HG02642 (cell line): ENCODE data around the gene SEC14L1.

Source experiments
- ATAC-seq: cut with Tn5 transposase; IDR thresholded peaks from one replicate; pipeline ENCODE4 v1.9.1; 2021; ENCODE audit warnings: mild to moderate bottlenecking; ENCODE audit not compliant: unreplicated experiment, poor library complexity

Gene SEC14L1

DNA sequence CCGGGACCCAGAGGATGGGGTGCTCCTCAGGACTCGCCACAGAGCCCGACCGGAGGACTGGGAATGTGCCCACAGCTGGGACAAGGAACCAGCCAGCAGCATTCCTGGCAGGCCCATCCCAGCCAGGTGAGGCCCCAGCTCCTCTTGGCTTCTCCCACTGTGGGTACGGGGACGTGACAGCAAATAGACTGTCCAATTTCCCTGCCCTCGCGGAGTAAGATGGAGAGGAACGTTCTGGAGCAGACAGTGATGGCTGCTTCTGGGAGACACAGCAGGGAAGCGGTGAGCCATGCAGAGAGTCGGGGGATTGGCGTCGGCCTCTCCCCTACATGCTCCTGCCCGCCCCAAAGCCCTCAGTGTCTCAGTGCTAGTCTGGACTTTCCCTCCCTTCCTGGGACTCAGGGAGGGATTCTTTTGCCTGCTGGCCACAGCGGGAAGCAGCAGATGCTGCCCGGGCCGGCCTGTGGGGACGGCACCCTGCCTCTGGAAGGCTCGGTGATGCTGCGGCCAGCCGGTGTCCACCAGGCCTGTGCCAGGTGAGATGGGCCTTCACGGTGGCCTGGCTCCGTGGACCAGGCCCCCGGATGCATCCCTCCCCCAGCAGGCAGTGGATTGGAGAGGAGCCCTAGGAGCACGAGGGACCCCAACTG lies 89.1 kb downstream of the SEC14L1 start:
- ATAC-seq = no peak

DNA sequence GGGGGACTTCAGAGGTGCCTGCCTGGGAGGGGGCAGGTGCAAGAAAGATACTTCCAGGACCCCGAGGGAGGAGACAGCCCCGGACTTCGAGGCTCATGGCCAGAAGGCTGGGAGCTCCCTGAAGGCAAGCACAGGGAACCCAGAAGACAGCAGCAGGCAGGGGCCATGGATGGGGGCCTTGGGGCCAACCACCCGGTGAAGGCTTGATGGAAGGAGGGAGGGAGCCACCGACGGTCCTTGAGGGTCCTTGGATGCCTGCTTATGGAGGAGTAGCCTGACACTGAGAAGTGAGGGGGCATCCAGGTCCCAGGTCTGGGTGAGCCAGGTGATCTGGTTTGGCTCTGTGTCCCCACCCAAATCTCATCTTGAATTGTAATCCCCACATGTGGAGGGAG lies 89.7 kb downstream of the SEC14L1 start:
- ATAC-seq = no peak

DNA sequence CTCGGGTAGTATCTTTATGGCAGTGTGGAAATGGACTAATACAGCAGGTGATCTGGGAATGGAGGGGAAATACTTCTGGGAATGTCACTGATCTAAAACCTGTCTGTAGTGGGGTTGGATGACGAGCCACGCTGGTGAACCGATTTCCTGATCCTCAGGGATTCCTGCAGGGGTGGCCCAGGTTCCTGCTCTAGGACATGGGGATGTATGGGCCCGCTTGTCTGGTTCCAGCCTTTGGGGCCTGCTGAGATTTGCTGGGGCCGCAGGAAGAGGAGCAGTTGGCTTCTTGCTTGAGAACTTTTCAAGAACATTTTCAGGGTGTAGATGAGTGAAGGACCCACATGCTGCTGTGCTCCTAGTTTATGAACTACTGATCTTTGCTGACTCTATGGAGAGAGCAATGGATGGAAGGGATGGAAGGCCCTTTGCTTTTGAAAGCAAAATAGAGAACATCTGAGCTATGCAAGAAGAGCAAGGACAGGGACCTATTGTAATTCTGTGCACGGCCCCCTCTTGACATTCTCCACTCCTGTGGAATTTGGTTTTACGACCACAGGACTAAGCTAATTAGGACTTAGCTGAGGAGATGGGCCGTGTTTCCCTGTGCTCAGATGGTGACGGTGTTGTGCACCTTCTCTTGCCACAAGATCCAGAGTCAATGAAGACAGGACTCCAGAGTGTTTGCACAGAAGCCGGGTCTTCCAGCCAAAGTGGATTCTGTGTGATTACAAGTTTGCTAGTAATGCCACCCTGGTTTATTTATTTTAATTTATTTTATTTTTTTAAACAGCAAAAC lies 90.5 kb downstream of the SEC14L1 start:
- no peak for ATAC-seq

DNA sequence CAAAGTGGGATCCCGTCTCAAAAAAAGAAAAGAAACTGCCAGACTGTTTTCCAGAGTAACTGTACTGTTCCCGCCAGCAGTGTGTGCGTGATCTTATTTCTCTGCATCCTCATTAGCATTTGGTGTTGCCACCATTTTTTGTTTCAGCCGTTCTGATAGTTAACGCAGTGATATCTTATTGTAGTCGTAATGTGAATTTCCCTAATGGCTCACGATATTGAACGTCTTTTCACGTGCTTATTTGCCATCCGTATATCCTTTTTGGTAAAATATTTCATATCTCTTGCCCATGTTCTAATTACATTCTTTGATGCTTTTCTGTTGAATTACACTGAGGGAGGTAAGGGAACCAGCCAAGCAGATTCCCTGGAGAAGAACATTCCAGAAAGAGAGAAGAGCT lies 92.4 kb downstream of the SEC14L1 start:
- ATAC-seq = no peak

DNA sequence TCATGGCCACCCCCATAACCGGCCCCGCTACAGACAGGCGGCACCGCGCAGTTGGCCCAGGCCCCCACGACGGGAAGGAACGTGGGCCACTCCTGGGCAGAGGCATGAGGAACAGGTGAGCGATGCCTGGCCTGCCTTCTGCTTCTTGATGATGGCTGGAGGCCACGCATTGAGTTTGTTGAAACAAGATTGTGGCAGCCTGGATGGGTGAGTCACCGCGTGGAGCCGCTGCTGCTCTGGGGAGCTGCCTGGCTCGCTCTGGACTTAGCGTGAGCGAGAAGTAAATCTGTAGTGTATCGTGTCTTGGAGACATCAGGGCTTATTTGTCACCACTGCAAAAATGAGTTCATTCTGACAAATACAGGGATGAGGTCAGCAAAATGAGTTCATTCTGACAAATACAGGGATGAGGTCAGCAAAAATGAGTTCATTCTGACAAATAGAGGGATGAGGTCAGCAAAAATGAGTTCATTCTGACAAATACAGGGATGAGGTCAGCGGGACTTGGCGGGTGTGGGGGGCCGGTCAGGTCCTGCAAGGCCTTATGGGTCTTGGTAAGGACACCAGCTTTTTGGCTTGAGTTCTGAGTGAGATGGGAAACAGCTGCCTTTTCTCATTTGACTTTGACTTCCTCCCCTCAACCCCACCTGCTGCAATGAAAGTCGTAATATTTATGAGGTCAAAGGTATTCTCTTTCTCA lies 93.0 kb downstream of the SEC14L1 start:
- ATAC-seq = no peak

DNA sequence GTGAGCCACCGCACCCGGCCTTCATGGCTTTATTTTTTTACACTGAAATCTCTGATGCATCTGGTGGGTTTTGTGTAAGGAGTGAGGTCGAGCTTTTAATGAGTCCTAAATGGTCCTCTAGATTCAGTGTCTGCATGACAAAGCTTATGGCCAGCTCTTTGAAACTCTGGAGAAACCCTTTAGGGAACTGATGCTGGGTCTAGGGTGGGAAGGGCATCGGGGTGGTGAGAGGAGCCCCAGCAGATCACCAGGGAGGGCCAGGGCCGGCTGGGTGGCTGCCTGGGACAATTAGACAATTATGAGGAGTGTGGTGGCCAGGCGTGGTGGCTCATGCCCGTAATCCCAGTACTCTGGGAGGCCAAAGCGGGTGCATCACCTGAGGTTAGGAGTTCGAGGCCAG lies 93.9 kb downstream of the SEC14L1 start:
- ATAC-seq = no peak

DNA sequence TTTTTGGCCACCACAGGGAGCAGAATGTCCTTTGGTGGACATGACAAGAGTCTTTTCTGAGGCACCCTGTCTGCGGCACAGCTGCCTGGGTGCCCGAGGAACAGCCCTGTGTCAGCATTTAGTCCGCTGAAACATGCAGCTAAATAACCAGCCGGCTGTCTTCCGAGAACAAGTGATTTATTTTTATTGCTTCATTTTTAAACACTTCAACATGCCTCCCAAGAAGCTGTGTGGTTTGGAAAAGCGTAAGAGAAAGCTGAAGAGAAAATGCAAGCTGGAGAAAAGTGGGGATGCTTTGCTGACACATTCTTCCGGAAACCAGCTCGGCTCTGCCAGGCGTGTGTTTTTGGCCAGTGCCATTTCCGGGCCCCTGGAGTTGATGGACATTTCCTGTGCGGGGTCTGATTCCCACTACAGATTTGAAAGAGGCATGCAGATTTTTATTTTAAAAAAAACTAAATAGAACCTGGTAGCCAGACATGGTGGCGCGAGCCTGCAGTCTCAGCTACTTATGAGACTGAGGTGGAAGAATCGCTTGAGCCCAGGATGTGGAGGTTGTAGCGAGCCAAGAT lies 94.7 kb downstream of the SEC14L1 start:
- ATAC-seq = no peak

DNA sequence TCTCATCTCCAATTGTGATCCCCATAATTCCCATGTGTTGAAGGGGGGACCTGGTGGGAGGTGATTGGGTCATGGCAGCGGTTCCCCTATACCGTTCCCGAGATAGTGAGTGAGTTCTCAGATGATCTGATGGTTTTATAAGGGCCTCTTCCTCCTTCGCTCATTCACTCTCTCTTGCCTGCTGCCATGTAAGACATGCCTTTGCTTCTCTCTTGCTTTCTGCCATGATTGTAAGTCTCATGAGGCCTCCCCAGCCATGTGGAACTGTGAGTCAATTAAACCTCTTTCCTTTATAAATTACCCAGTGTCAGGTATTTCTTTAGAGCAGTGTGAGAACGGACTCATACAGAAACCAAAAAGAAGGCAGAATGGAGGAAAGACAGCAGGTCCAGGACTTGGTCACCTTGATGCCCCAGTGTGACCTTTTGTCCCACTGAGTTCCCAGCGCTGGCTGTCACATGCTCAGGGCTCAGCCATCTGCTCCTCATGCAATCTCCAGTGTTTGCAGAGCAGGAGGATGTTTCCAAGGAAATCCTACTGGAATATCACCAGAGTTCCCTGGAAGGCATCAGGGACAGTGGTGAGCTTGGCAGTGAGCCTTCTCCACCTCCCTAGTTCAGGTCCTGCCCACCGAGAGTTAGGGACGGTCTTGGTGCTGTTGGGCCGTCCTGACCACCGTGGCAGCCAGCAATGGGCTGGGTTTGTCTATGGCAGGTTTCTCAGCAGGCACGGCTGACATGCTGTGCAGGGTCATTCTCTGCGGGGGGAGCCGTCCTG lies 96.7 kb downstream of the SEC14L1 start:
- no peak for ATAC-seq

DNA sequence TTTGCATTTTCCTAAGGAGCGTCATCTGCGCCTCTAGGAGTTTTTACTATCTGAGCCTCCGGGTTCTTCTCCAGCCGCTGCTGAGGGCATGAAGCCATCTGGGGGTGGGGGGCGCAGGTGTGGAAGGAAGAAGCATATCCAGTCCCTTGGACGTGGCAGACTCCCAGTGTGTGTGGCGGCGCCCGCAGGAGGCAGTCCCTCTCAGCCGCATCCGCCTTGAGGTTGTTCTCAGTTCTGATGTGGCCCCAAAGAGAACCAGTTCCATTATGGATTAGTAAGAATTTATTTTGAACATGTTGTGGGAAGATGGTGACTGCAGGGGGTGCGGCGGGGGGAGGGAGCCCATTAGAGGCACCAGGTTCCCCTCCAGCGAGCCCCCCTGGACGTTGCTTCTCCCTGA lies 100.2 kb downstream of the SEC14L1 start:
- no peak for ATAC-seq

DNA sequence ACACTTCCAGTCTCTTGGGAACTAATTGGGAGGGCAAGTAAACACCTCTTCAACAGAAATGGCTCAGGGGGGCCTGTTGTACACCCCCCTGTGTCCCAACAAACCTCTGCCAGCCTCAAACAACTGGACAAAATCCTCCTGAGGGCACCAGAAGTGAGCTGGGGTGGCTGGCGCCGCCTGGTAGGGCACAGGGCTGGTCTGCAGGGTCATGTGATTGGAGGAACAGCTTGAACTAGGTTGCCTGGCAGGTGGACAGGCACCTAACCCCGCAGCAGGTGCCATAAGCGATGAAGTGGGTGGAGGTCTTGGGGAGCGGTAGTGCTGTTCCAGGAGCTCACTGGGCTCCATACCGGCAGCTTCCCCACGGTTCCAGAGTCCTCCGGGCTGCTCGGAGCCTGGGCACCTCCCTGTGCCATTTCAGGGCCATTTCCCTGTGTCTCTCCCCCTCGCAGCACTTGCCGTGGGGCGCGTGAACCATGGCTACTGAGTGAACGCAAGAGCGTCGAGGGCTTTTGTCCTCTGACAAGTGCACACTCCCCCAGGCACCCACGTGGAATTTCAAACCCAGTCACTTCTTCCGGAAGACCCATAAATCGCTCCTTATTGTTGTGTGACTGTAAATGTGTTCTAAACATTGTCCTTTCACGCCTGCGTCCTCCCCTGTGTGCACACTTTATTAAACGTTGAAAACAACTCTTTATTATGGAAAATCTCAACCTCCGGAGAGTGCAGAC lies 101.5 kb downstream of the SEC14L1 start:
- no peak for ATAC-seq

DNA sequence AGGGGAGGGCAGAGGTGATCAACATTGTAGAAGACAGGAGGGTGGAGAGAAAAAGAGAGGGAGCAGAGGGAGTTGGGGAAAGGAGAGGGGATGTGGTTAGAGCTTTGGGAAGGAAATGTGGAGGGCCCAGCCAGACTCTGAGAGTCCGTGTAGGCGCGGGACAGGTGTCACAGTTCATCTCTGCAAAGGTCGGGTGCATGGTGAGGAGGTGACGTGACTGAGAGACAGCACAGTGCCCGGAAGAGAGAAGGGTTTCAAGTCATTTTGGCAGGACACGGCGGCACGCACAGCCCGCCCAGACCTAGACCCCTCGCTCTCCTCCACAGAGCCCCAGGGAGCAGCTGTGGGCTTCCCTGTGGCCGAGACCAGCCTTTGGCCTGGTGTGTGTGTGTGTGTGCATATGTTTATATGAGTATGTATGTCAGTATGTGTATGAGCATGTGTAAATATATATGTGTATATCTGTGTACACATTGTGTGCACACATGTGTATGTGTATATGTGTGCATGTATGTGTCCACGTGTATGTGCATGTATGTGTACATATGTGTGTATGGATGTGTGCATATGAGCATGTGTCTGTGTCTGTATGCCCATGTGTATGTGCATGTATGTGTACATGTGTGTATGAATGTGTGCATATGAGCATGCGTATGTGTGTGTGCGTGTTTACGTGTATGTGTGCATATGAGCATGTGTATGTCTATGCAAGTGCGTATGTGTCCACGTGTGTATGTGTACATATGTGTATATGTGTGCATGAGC lies 104.6 kb downstream of the SEC14L1 start:
- peak; percentile 50 for ATAC-seq

DNA sequence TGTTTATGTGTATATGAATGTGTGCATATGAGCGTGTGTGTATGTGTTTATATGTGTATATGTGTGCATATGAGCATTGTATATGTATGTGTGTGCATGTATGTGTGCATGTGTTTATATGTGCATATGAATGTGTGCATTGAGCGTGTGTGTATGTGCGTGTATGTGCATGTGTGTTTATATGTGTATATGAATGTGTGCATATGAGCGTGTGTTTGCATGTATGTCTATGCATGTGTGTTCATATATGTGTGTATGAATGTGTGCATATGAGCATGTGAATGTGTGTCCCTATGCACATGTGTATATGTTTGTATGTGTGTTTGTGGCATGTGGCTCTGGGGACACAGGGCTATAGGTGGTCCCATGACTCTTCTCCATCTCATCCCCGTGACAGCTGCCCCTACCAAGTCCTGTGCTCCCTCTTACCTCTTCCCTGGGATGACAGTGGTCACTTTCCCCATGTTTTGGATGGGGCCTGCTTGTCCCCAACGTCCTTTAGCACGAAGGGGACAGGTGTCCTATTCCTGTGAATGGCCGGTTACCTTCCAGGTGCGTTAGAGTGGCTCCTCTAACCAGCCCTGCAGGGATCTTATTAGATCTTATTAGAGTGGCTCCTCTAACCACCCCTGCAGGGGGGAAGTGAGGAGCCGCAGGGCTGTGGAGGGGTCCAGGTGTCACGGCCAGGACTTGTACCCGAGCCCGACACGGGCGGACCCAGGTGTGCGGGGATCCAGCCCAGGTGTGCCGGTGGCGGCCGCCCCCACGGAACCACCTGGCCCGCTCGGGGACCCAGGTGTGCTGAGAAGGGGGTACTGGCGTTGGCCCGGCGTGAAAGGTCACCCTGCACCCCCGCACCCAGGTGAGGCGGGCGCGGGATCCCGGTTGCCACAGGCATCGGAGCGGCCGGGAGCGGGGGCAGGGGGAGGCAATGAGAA lies 105.6 kb downstream of the SEC14L1 start:
- ATAC-seq = peak; percentile 24

DNA sequence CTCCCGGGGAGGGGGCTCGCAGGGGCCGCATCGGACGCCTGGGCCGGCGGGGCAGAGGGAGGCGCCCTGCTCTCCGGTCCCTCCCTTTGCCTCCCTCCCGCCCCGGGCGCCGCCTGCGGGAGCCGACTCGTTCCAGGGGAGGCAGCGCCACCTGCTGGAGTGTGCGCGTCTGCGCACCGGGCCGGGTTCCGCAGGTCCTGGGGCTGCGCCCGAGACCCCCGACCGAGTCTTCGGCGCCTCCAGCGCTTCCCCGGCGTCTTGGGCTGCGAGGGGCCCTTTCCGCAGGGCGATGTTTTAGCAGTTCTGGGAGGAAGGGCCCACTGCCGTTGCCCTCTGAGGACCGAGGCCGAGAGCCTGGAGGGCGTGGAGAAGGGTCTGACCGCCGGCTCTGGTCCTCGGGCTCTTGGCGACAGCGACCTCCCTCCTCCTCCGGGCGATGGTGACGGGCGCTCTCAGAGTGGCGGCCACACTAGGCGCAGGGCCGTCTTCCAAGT lies 106.3 kb downstream of the SEC14L1 start:
- ATAC-seq = peak; percentile 68

DNA sequence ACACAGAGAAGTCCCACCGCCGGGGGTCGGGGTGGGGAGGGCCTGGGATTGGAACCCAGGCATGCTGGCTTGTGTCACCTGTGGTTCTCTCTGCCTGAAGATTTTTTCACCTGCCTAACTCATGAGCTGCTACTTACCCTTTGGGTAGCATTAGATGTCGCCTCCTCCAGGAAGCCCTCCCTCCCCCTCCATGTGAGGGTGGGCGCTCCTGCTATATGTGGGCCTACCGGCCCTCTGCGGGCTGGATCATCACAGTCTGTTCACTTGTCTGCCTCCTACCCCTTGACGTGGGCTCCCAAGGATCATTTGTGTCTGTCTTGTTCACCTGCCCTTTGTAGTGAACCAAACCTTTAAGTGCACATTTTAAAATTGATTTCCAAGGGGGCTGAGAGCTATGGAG lies 106.8 kb downstream of the SEC14L1 start:
- ATAC-seq = no peak

DNA sequence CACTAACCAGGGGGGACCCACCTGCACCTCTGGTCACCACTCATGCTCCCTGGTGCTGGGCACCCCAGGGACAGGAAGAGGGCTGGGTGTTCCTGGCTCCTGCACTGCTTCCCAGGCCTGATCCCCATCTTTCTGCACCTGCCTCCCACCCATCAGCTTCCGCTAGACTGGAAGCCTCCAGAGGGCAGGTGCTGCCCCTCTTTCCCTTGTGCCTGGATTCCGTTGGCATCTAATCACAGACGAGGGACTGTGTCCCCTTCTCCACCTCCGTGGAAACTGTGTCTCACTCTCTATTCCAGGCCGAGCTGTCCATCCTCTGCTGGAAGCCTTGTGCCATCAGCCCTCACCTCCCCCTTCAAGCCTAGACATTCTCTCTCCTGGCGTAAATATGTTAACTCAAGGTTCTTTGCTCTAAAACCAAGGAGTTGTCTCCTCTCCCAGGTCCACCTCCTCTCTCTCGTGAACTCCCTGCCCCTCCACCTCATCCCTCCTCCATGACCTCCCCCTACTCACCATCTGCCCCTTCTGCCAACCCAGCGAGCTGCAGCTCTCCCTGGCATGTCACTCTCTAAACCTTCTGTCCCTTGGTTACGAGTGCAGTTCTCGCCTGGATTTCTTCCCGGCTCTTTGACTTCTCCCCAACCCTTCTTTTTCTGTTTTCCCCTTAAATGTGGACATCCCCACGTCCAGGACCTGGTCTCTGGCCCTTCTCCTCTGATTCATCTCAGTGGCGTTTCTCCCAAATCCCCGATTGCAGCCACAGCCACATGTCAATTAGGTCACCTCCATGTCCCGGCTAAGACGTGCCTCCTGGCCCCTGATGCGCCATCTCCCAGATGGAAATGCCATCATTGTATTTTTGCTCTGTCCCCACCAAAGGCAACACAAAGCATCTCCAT lies 107.7 kb downstream of the SEC14L1 start:
- no peak for ATAC-seq

DNA sequence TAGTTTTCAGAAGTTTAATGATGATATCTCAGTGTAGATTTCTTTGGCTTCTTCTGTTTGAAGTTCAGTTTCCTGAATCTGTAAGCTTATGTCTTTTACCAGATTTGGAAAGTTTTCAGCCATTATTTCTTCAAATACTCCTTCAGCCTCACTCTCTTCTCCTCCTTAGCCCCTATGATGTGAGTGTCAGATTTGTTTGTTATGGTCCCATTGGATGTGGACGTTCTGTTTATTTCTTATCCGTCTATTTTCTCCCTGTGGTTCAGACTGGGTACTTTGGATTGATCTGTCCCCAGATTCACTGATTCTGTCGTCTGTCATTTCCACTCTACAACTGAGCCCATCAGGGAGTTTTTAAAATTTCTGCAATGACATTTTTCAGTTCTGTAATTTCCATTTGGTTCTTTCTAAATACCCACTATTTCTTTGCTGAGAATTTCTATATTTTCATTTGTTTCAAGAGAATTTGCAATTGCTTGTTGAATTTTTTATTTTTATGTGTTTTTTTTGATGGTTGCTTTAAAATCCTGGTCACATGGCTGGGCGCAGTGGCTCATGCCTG lies 110.9 kb downstream of the SEC14L1 start:
- ATAC-seq = no peak
